HG02884 (cell line): Measurements from ENCODE around the gene NLRP14.

Experiments used
- ATAC-seq: cut with Tn5 transposase; IDR thresholded peaks from one replicate; pipeline ENCODE4 v1.9.1; 2021; ENCODE audit warnings: mild to moderate bottlenecking, moderate library complexity; ENCODE audit not compliant: unreplicated experiment

NLRP14 gene

DNA sequence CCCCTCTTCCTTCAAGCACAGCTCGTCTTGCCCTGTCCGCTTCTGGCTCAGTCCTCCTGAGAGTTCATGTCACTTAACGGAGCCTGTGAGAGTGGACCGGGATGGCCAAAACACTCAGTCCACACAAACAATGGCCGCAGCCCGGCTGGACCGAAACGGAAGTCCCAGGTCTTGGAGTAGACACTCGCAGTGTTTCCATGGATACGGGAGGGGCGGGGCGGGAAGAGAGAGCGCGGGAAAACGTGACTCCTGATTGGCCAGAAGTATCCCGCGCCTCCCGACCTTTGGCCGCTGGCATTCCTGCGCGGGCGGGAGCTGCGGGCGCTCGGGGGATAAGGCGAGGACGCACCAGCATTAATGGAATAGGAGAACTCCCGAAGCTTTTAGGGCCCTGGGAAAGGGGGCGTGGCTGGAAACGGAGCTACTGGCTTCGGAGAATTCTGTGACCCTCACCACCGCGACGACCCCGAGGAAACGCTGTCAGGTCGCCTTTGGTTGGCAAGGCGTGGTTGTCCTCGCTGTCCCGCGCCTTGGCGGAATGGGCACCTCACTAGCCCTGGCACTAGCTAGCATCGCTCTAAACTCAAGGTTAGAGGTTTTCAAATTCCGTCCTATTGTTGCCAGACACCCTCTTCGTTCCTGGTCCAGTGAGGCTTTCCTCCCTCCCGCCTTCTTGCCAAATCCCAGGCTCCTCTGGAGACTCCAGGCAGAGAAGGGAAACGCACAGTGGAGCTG lies at the start of gene NLRP14, which contains the start of gene ZNF214:
TSS of gene NLRP14 (plus strand) at position 297 of the 735 bp plus-strand sequence. CDS start 18,108 bp downstream, outside the sequence.
TSS of gene ZNF214 (minus strand) at position 164 of the 735 bp plus-strand sequence. CDS start 17,511 bp downstream, outside the sequence.
- peak; percentile 66 for ATAC-seq

DNA sequence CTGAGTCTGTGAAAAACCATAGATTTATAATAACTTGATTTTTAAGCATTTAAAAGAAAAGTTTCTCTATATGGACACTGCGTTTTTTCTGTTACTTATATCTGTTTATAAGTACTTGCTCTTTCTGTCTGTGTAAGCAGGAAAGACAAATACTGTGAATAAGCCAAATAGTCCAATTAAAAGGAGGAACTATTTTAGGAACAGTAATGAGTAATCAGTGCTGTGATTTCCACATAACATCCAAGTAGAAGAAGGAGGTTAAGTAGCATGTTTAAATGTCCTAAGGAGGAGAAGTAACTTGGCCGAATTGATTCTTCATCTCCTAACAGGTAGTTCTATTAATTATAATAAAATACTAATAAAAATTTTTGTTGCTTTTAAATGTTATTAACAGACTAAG lies 40.9 kb upstream of the NLRP14 start:
- no peak for ATAC-seq

- no peak for ATAC-seq
Observed at GRCh38 chr11:6986487-6986886, 33.8 kb upstream of the NLRP14 start.

GRCh38 chr11:6988506-6988905 lies 31.8 kb upstream of the NLRP14 start:
- no peak for ATAC-seq

DNA sequence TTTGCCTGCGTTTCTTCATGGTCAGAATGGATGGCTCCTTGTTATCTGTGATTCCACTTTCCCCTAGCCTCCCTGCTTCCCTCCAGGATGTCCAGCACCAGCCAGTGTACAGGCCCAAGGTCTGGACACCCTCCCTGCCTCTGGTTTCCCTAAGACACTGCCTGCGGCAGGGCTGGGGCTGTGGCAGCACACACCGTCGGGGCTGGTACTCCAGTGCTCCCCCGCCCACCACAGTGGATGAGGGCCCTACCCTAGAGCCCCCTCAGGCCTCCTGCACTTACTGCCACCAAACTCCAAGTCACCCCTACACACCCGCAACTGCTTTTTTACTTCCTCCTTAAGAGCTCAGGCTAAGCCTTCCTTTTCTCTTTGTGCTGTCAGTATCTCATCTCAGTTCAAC lies 29.1 kb upstream of the NLRP14 start:
- ATAC-seq, result no peak

- no peak for ATAC-seq
Observed at GRCh38 chr11:6992026-6992425, 28.3 kb upstream of the NLRP14 start.

DNA sequence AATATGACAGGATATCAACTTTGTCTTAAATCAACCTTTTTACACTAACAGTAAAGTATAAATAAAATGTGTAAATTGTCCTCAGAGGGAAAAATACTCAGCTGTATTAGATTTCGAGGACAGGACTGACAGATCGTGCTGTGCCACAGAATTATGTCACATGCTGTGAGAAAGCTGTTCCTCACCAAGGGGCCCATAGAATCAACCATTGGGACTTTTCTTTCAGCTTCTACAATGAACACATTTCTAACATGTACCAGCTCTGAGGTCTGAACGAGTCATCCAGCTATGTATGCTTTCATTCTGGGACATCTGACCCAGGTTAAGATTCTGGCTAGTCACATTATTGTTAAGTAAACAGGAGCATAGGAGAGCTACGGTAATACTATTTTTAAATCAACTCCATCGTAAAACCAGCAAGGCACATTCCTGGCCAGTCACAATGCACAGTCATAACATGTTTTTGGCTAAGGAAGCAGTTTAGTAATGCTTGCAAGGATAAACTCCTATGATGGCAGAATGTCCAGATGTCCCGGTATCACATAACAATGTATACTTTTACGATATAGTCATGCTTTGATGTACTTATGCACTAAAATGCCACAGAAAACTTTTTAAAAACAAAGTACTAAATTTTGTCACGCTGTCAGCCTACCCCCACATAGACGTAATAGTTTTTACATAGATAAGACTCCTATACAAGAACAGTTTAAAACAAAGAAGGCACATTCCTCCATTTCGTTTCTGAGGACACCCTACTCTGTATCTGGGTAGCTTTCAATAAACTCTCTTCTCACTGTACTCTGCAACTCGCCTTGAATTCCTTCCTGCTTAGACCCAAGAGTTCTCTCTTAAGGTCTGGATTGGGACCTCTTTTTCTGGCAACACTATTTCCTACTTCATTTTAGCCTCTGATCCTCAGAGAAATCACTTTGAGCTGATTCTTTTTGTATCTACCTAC lies 27.5 kb upstream of the NLRP14 start:
- no peak for ATAC-seq

DNA sequence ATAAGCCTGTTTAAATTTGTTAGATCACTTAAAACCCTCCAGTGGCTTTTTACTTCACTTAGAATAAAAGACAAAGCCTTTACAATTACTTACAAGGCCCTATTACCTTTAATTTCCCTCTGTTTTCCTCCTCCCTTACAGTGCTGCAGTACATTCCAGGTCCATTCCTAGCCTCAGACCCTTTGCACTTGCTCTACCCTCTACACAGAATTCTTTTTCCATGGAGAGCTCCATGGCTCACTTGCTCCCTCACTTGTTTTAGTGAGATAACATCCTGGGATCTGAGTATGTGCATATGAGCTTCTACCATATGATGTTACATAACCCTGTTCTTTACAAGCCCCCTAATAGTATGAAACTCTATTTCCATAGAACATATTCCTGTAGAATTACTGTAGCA lies 24.6 kb upstream of the NLRP14 start:
- ATAC-seq, result no peak

DNA sequence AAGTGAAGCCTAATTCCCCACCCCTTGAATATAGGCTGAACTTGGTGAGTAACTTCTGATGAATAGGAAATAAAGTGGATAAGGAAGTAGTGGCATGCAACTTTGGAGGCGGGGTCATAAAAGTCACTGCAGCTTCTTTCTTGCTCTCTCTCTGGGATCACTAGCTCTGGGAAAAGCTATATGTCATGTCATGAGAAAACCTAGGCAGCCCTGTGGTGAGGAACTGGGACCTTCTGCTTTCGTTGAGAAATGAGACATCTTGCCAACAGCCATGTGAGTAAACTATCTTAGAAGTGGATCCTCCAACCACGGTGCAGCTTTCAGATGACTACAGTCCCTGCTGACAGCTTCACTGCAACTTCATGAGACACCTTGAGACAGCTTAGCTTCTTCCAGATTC lies 15.8 kb upstream of the NLRP14 start:
- no peak for ATAC-seq

DNA sequence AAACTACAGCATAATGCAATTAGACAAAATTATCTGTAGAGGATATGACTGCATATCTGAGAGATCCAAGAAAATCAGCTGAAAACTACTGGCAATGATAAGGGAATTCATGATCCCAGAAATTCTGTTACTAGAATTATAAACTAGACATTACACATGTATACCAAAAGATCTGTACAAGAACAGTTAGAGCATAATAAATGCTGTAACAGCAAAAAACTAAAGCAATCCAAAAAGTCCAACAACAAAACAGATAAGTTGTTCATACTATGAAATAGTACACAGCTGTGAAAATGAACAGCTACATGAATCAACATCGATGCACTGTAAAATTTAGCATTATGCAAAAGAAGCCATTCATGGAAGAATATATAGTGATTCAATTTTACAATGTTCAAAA lies 6.2 kb upstream of the NLRP14 start:
- ATAC-seq, result no peak

GRCh38 chr11:7016011-7016410 lies 4.3 kb upstream of the NLRP14 start:
- ATAC-seq, result no peak

- ATAC-seq, result peak; percentile 34
Observed at GRCh38 chr11:7019500-7020182, 638 bp upstream of the NLRP14 start.

DNA sequence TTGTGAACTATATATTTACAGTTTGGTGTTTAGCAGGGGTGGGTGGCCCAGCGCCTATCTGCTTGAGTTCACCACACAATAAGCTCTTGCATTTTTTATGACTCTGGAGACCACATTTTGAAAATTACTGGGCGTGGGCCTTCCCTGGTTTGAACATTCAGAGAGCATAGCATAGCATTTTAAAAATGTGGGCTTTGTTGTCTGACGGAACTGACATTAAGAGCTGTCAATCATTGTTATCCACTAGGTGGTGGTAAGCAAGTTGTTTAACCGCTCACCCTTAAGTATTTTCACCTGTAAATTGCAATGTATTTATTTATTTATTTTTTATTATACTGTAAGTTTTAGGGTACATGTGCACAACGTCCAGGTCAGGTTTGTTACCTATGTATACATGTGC lies 1.0 kb downstream of the NLRP14 start:
- no peak for ATAC-seq

DNA sequence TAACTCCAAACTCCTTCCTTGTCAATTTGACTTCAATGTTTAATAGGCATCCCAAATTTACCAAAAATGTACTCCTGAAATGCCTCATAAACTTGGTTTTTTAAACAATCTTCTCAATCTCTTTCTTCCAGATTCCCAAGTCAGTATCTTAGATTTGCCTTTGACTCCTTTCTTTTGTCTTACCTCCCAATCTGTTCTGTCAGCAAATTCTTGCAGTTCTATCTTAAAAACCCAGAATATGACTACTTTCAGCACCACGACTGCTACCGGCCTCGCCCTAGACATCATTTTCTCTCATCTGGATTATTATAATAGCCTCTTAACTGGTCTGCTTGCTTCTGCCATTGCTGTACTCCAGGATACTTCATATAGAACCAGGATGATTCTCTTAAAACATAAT lies 7.9 kb downstream of the NLRP14 start:
- no peak for ATAC-seq

DNA sequence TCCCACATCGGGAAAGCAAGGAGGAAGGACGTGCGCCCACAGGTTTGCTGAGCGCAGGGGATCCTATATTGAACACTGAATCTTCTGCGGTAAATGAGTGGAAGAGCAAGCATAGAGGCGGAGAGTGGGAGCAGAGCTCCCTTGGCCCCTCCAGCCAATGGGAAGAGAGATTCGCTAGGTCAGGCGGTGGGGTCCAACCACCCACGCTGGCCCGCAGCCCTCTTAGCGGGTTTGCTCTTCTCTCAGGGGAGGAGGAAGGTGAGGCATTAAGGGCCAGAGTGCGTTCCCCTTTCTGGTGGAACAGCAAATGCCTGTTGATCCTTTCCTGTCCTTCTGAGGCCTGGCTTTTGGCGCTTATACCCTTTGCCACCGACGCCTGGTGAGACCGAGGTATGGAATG lies 10.6 kb downstream of the NLRP14 start:
- no peak for ATAC-seq

GRCh38 chr11:7031471-7031871 lies 11.2 kb downstream of the NLRP14 start:
- ATAC-seq, result no peak

DNA sequence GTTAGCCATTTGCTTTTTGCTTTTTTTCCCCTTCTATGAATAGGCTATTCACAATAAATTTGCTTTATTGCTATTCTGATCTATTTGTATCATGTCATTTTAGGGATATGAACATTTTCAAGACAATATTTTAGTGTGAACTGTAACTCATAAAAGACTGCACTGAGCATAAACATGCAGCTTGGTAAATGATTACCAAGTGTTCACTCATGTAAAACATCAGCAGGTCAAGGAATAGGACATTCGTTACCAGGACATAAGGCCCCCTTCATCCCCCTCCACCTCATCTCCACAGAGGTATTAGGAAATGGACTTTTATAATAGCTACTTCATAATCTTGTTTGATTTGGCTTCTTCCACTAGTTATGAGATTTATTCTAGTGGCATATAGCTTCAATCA lies 12.4 kb downstream of the NLRP14 start:
- no peak for ATAC-seq

DNA sequence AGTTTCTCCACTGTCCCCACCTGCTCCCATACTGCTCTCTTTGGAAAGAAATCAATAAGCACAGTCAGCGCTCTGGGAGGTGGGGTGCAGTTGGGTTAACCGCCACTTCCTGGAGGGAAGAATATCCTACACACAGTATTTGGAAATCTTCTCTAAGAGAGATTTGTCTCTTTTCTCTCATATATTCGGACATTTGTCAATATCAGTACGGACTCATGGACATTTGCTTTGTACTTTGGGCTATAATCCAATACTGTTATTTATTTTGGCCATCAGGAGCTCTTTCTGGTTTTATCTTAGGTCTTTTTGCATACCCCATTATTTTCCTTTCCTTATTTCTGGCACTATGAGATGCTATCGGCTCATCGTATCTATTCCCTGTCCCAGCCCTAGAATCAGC lies 13.7 kb downstream of the NLRP14 start:
- no peak for ATAC-seq

- ATAC-seq, result no peak
Observed at GRCh38 chr11:7046474-7047175, 26.3 kb downstream of the NLRP14 start.

GRCh38 chr11:7050191-7050590 lies 29.9 kb downstream of the NLRP14 start:
- no peak for ATAC-seq
